NCI-H748 (cell line): Measurements from ENCODE around the gene SRA1.

ENCODE experiments used
- DNase-seq: peaks from one replicate; lab custom pipeline; 2025; ENCODE audit not compliant: unreplicated experiment; lab: John Stamatoyannopoulos, UW

The SRA1 gene

DNA sequence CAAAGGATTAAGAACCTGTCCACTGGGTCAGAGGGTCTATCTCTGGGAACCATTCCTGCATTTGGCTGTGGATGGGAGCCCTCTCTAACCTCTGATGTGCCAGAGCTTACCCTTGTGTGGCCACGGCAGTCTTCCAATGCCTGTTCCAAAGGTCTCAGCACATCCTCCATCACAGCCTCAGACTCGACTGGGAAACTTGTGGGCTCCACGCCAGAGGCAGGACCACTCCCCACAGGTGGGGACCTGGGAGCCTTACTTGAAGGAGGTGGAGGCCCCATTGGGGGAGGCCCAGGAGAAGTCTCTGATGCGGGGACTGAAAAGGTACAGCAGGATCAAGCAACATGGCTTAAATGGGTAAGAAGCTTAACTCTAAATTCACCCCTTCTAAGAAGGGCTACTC, 5.4 kb downstream of the SRA1 start:
- DNase-seq = no peak

DNA sequence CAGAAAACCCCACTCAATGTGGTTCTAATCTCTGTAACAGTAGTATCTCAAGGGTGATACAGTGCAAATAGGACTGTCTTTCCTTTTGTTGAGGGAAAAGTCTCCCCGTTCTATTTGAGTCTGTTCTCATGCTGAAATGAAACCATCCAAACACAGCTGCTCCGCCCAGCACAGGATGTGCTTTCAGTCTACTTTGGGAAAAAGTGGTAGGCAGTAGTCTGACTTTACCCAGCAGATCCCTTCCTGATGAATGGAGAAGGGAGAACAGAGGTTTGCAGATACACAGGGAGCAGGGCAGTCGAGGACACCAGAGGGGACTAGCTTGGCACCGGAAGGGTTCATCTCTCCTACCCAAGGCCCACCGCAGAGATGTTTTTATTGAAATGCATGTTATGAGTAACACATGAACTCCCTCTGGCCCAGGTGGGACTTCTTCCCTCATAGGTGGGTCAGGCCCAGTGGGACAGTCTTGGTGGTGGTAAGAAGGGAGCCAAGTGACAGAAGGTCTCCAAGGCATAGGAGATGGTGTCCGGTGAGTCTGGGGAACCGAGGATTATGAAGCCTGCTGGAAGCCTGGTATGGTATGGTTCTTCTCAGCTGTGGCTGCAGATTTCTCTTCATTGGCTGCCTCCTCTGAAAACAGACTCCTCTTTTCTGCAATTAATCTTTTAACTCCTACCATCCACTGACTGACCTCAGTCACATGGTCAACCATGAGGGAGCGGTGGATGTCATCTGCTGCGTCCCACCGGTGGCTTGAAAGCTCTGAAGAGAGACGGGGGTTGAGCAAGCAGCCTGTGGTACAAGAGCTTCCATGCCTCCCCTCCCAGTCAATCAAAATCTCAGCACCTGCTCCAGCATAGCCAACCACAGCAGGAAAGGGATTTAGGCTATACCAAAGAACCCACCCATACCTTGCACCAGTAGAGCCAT, 6.9 kb downstream of the SRA1 start:
- no peak for DNase-seq

DNA sequence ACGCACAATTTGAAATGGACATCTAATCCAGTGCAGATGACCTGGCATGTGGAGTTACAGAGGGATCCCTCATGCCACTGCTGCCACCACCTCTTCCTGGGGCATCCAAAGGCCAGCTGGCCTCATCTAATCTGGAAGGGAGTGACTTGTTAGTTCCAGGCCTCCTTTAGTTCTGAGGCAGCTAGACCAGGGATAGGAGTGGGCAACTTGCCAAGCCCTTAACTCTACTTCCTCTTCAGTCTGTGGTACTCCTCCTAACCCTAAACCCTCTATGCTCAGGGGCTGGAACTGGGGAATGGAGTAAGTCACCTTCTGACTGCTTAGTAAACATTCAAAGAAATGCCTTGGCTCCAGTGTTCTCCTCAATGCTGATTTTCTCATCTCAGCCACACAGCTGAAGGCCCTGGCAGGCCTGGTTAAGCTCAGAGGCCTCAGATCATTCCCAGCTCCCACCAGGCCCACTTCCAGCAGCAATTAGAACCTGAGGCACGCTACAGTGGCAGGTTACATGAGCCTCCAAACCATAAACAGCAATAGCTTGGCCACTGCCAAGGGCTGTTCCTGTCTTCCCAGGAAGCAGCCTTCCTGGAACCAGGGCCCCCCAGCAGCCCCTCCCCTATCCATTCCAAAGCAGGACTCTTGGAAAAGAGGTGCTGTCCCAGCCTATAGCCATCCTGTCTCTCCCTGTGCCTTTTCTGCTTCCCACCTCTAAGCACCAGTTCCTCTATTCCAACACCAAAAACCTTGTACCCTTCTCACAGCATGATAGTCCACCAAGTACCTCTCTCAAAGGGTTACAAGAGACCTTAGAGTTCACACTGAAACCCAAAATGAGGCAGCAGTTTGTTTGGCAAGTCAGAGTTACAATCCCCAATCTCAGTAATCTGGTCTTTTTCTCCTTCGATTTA, 7.8 kb downstream of the SRA1 start:
- DNase-seq = no peak

DNA sequence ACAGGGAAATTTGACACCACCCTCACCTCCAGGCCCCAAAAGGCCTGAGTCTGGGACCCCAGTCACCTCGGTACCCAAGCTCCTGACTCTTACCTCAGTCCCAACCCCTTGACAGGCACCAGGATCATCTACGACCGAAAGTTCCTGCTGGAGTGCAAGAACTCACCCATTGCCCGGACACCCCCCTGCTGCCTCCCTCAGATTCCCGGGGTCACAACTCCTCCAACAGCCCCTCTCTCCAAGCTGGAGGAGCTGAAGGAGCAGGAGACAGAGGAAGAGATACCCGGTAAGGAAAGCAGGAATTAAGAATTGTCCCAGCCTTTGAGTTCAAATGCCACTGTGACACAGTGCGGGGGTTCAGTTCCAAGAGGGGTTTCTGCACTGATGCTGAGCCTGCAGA, 8.5 kb downstream of the SRA1 start:
- DNase-seq = no peak

DNA sequence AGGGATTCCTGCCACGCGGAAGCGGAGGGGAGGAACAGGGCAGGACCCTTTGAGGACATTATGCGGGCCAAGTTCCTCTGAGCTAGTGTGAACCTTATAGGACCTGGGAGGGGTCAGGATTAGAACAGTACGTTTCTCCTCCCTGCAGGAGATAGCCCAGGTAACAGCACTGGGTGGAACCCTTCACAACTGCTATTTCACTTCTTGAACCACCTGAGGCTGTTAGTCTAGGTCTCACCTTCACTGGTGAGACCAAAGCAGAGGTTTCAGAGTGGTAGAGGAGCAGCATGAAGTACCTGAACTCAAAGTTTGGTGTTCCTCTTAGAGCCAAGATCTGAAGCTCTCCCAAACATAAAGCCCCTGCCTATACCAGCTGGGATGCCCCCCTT, 9.0 kb downstream of the SRA1 start:
- no peak for DNase-seq

DNA sequence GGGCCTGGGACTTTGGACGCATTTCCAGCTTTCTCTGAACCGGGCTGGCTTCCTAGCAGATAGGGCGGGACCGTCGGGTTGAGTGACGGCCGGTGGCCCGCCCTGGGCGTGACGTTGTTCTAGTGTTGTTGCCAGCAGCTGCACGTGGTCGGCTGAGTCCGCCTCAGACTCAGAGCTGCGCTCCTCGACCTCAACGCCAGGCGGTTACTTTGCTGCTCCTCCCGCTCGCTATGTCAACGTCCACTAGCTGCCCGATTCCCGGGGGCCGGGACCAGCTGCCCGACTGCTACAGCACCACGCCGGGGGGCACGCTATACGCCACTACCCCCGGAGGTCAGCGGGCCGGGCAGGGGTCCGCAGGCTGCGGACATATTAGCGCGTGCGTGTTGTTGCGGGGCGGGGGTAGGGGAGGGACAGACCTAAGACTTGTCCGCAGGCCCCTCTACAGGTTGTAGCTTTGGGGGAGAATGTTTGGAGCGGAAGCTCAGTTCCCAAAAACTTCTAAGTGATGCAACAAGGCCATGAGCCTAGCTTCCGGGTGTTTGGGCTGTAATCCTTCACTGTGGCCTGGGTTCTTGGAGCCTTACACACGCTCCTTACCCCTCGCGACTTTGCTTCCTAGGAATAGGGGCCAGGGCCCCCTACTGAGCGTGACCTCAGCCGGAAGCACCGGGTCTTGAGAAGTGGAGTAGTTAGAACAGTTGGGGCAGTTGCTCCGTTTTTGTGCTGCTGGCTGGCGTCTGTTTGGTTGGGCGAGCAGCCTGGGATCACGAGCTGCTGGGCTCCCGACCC, 9.6 kb downstream of the SRA1 start, which contains the start of gene EIF4EBP3:
Gene EIF4EBP3 (plus strand): TSS at position 155 of the 792 bp plus-strand sequence. CDS start 76 bp downstream, at position 231.
- DNase-seq = peak; percentile 91

DNA sequence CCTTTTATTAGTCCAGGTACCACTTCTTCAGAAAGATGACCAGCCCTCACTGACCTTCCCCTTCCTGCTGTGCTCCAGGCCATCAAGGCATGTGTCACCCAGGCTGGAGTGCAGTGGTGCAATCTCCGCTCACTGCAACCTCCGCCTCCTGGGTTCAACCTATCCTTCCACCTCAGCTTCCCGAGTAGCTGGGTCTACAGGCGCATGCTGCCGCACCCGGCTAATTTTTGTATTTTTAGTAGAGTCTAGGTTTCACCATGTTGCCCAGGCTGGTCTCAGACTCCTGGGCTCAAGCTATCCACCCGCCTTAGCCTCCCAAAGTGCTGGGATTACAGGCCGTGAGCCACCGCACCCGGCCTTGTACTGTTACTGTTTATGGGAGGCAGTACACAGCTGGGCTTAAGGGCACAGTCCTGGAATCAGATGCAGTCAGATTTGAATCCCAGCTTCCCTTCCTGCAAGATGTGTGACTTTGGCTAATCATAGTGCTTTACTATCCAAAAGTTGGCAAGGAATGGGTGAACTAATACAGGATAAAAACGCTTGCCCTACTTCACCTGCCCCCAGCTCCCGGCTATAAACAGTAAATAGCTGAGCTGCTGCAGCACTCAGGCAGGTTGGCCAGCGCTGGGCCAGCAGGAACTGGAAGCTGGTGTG, 10.3 kb downstream of the SRA1 start:
- DNase-seq = no peak

DNA sequence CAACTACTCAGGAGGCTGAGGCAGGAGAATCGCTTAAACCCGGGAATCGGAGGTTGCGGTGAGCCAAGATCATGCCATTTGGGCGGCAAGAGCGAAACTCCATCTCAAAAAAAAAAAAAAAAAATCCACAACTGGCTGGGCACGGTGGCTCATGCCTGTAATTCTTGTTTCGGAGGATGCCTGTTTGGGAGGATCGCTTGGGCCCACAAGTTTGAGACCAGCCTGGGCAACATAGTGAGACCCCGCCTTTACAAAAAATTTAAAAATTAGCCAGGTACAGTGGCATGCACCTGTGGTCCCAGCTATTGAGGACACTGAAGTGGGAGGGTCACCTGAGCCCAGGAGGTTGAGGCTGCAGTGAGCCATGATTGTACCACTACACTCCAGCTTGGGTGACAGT, 11.7 kb downstream of the SRA1 start:
- DNase-seq = no peak

DNA sequence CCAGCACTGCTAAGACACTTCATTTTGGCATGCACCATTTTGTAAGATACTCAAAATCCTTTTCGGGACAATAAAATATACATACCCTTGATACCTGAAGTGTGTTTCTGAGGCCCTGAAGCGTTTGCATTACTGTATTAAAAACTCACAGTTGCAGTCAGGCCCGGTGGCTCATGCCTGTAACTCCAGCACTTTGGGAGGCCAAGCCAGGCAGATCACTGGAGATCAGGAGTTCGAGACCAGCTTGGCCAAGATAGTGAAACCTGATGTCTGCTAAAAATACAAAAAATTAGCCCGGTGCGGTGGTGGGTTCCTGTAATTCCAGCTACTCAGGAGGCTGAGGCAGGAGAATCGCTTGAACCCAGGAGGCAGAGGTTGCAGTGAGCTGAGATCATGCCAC, 12.3 kb downstream of the SRA1 start:
- DNase-seq = no peak

DNA sequence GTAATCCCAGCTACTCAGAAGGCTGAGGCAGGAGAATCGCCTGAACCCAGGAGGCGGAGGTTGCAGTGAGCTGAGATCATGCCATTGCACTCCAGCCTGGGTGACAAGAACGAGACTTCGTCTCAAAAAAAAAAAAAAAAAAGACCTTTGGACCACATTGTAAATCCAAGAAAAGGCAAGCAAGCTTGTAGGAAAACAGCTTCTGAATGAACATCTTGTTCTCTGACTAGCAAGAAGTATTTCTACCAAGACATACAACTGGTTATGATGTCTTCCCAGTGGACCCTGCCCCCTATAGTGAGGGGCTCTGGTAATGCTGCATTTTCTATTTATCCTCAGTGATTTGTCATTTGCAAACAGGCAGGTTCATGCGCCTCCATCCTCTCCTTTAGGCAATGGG, 14.3 kb downstream of the SRA1 start:
- no peak for DNase-seq

DNA sequence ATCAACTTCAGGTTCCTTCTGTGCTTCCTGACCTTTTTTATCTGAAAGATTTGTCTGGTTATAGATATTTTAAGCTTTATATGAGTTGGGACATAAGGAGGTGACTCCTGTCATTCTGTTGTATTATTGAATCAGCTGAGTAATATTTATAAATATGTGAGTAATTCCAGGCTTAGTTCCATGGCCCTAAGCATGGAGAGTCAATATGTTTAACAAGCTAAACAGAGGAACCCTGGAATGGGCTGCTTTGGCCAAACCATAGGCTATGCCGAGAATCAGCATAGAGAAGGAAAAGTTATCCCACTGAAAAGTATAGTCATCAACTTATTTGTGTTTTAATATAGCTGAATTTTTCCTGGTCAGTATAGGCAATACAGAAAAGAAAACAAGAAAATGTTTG, 17.0 kb downstream of the SRA1 start:
- DNase-seq = no peak

DNA sequence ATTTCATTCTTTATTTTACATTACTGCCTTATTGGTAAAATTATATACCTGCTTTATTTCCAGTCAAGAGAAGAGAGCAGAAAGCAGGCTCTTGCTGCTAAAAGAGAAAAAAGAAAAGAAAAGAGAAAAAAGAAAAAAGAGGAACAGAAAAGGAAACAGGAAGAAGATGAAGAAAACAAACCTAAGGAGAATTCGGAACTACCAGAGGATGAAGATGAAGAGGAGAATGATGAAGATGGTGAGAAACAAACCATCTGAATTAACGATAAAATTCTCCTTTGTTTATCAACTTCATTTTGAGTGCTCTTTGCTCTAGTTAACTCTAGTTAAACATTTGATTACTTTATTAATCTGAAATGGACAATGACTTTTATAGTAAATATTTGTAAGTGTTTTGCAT, 33.3 kb downstream of the SRA1 start:
- no peak for DNase-seq

DNA sequence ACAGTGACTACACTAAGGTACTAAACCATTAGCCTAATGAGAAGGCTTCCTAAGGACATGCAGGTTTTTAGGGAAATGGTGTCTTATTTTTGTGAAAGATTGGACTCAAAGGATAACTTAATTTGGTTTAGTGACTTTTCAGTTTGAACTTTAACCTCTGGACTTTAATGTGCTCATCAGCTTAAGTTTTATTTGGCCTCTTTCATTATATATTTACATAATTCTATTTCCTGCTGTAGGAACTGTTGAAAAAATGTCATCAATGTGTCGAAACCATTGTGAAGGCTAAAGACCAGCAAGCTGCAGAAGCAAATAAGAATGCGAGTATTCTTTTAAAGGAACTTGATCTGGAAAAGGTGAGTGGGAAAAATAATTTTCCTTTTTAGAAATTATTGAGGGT, 44.1 kb downstream of the SRA1 start:
- no peak for DNase-seq

DNA sequence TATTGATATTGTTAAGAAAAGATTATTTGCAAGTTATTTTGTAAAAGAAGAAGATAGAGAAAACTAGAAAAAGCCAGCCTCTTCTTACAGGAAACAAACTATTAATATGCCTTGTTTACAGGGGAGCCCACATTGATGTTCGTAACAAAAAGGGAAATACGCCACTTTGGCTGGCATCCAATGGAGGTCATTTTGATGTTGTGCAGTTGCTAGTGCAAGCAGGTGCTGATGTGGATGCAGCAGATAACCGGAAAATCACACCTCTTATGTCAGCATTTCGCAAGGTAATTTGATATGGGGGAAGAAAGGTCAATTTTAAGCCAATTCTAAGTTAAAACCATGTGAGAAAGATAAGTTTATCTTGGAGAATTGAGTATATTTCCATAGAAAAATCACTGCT, 47.4 kb downstream of the SRA1 start:
- peak; percentile 82 for DNase-seq

DNA sequence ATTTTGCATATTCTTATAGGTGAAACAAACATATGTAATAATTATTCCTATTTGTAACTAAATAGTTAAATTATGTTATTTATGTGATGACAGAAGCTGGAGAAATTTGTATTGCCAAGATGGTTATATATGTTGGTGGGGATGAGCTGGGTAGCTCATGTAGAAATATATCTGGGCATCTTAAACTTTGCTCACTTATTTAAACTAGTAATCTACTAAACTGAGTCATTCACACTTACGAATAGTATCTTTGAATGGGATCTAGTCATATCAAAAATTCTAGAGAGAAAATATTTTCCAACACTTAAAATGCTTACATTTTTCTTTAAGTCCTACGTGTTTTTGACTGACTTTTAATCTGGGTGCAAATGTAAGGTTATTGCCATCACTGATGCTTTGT, 54.4 kb downstream of the SRA1 start:
- DNase-seq = no peak
